GM19043 (cell line): ENCODE measurements around the gene CDH9.

Experiments used
- ATAC-seq: cut with Tn5 transposase; IDR thresholded peaks from one replicate; pipeline ENCODE4 v1.9.1; 2021; ENCODE audit warnings: low read depth; ENCODE audit not compliant: unreplicated experiment

The CDH9 gene

GRCh38 chr5:26833596-26833995, 204.8 kb downstream of the CDH9 start:
- no peak for ATAC-seq
